Mucosa of descending colon (tissue), 3 donors: Measurements from ENCODE around the gene LEF1. TPM values are rescaled to one million over a fixed set of nuclear protein-coding genes. Genes with fewer than 3 reads are reported as not detected.
A peak's percentile ranks its signal among the peaks of the same experiment; 100 is the strongest.

Source experiments
- ATAC-seq: fragments of 200-7000 bp; cut with Tn5 transposase; one replicate; pipeline ENCODE4 v1.9.1; 2020; ENCODE audit warnings: mild to moderate bottlenecking, moderate library complexity
- DNase-seq, 3 donors: peaks; one replicate each; pipeline ENCODE4 v3.0.0-alpha.2; 2020
- H3K36me3 ChIP-seq: fragments of 200-600 bp; one replicate; pipeline ENCODE4 v1.8.0; 2021; ENCODE audit warnings: low read depth, mild to moderate bottlenecking
- H3K4me1 ChIP-seq: fragments of 200-600 bp; one replicate; pipeline ENCODE4 v1.8.0; 2021; ENCODE audit warnings: low read depth, mild to moderate bottlenecking
- H3K4me3 ChIP-seq: fragments of 200-600 bp; one replicate; pipeline ENCODE4 v1.8.0; 2021; ENCODE audit warnings: mild to moderate bottlenecking
- H3K9me3 ChIP-seq: fragments of 200-600 bp; one replicate; pipeline ENCODE4 v1.8.0; 2021; ENCODE audit warnings: mild to moderate bottlenecking
- intact Hi-C, 2 donors: fragments of 100-400 bp; cut with DNase I in 1 of 2; cut with micrococcal nuclease in 1 of 2; formaldehyde crosslinking; loops; one replicate each; pipeline versions ENCODE4 v1.11.0 to v1.11.1; 2022; cut with DNase I, micrococcal nuclease
- total RNA-seq, 3 donors: library from RNA; stranded (reverse); fragmentation: NEBNext Ultra II Directional in 2 of 3; extraction: Animal tissue kit (Norgen Biotek cat#: 25700) in 2 of 3; gene quantifications; one replicate each; pipeline versions ENCODE4 v1.2.1 to v1.2.4, GENCODE V29; 2021 to 2023
- TF ChIP-seq, protein P1 (sequence below): fragments of 200-600 bp; IDR thresholded peaks from one replicate; pipeline ENCODE4 v1.8.0; 2022; ENCODE audit warnings: antibody characterized with exemption, mild to moderate bottlenecking
- donor health status: DM: no; HTN: no; CAD: no; lungs with moderate emphysema.
- donor health status: DM: no; HTN: no; CAD: no.
- donor health status: DM: no; HTN: yes; CAD: no.

Gene LEF1
- total RNA-seq, 3 donors from 2014 or later: 2.2 to 3.9 (median 2.5) TPM

DNA sequence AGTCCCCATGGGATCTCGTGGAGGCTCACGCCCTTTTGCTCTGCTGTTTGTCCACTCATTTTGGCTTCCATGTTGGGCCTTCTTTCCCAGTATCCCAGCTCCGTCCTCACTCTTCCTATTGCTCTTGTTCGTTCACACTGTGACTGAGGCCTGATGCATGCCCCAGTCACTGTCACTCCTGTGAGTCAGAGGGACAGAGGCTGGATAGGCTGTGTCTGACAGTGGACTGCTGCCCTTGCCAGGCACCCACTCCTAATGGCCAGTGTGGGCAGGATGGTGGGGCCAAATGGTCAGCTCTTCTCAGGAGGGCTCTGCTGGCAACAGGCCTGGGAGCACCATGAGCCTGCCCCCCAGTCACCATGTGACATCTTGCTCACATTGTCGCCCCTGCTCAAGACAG, 139.0 kb downstream of the LEF1 start:
- Histone ChIP-seq H3K4me1 (no peaks in the 10 kb centered on the region), H3K36me3 (peaks cover 5% of the 10 kb centered on the region), H3K4me3 (no peak overlapping the region), H3K9me3 (no peaks in the 10 kb centered on the region)
- DNase-seq: no peak
- peak; percentile 29 for ATAC-seq
- TF ChIP-seq, protein P1, sequence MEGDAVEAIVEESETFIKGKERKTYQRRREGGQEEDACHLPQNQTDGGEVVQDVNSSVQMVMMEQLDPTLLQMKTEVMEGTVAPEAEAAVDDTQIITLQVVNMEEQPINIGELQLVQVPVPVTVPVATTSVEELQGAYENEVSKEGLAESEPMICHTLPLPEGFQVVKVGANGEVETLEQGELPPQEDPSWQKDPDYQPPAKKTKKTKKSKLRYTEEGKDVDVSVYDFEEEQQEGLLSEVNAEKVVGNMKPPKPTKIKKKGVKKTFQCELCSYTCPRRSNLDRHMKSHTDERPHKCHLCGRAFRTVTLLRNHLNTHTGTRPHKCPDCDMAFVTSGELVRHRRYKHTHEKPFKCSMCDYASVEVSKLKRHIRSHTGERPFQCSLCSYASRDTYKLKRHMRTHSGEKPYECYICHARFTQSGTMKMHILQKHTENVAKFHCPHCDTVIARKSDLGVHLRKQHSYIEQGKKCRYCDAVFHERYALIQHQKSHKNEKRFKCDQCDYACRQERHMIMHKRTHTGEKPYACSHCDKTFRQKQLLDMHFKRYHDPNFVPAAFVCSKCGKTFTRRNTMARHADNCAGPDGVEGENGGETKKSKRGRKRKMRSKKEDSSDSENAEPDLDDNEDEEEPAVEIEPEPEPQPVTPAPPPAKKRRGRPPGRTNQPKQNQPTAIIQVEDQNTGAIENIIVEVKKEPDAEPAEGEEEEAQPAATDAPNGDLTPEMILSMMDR: no peak
- intact Hi-C loops: loop anchor here in 1 of 2 donors (10.0 kb wide), 1 partner anchor 545 kb away; no protein-coding TSS in a partner anchor

DNA sequence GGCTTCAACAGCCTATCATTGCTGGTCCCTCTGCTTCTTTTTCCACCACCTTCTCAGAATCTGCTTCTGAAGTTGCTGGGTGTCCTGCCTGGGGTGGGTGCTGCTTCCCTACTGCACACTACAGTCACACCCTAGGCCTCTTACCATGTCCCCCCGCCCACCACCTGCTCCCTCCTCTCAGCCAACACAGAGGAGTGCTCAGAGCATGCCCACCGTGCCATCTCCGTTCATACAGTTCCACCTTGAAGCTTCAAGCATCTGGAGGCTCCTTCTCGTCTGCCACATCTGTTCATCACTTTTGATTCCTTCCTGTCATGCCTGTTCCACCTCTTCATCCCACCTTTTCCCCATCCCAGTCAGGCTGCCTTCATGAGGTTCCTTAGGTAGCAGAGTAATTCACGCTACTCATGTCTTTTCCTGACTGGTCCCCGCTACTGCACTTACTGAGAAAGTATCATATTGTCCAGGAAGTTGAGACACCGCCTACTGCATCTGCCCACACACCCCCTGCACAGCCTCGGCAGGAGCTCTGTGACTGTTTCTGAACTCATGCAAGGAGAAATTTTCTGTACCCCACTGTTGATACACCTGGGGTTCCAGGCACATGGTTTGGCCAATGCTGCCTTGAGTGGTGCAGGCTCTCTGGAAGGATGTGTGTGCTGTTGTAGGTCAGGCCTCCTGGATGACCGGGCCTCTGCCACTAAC, 139.6 kb downstream of the LEF1 start:
- Histone ChIP-seq H3K4me3 (no peak overlapping the region), H3K9me3 (no peaks in the 10 kb centered on the region), H3K36me3 (peaks cover 5% of the 10 kb centered on the region), H3K4me1 (no peaks in the 10 kb centered on the region)
- peak; percentile 36 for ATAC-seq
- intact Hi-C loops: loop anchor here in 1 of 2 donors (10.0 kb wide), 1 partner anchor 546 kb away; no protein-coding TSS in a partner anchor
- no peak for DNase-seq
- TF ChIP-seq, protein P1: no peak

- no peak for DNase-seq
- no peak for ATAC-seq
- Histone ChIP-seq H3K4me1 (no peaks in the 10 kb centered on the region), H3K9me3 (no peaks in the 10 kb centered on the region), H3K36me3 (peaks cover 5% of the 10 kb centered on the region), H3K4me3 (no peak overlapping the region)
- intact Hi-C loops: loop anchor here in 1 of 2 donors (10.0 kb wide), 1 partner anchor 550 kb away; no protein-coding TSS in a partner anchor
- TF ChIP-seq, protein P1: no peak
These were observed 143.9 kb downstream of the LEF1 start for GRCh38 chr4:108024878-108025165.

DNA sequence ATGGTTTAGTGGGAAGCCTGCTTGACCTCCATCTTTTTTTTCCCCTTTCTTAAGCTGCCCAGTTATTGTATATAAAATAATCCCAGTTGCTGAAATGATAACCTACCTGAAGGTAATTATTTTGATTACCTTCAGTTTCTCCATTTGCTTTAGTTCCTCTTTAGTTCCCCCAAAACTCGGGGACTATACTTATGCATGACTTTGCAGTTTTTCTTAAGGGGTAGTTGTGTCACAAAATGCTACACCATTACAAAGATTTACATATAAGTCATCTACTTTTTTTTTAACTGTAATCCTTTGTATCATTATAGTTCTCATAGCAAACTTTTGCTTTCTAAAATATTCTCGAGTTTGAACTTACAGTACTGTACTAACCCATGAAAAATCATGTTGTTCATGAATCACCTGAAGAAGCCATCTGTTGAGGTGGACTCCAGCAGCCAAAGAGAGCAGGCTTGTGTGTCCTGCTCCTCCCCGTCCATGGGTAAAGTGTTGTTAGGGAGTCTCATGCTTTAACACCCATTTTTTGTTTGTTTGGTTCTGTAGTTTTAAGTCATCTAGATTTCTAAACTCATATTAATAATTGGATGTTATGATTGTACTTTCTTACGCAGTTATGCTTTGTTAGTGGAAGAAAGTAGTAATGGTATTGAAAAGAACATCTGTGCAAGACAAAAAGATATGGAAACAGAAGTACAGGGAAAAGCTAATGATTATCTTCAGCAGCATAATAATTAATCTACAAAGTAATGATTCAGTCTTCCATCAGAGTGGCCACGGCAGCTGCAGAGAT, 144.5 kb downstream of the LEF1 start:
- intact Hi-C loops: loop anchor here in 1 of 2 donors (10.0 kb wide), 1 partner anchor 551 kb away; no protein-coding TSS in a partner anchor
- Histone ChIP-seq H3K9me3 (no peaks in the 10 kb centered on the region), H3K36me3 (peaks cover 5% of the 10 kb centered on the region), H3K4me1 (no peaks in the 10 kb centered on the region), H3K4me3 (no peak overlapping the region)
- ATAC-seq: no peak
- TF ChIP-seq, protein P1: no peak
- DNase-seq: no peak

DNA sequence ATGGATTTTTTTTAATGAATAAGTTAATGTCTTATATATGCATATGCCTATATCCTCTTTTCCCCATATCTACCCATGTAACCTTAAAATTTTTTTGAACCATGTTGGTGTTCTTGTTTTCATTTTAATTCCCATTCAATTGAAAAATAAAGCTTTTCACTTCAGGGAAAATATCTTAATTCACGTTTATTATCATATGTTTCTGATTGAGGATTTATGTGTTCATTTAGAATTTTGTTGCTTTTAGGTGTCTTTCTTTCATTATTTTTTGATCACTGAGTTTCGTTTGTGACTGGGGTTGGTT, 149.9 kb downstream of the LEF1 start:
- no peak for DNase-seq
- Histone ChIP-seq H3K36me3 (no peaks in the 10 kb centered on the region), H3K9me3 (no peaks in the 10 kb centered on the region), H3K4me1 (no peaks in the 10 kb centered on the region), H3K4me3 (no peak overlapping the region)
- ATAC-seq: no peak
- TF ChIP-seq, protein P1: no peak
- intact Hi-C loops: no loop called here
